ACC112 (cell line): Measurements from ENCODE around the gene RTKN.
A peak's percentile ranks its signal among the peaks of the same experiment; 100 is the strongest.
"Not testable (repeated sequence)": the region's sequence is repeated elsewhere in the genome, so short reads cannot be mapped to it uniquely, and the experiment has no call there.

ENCODE experiments used
- H2AFZ ChIP-seq: fragments of 200-600 bp; sonication (generic); one replicate; pipeline ENCODE4 v1.6.0; 2017; ENCODE audit warnings: antibody characterized with exemption, low read length; ENCODE audit not compliant: unreplicated experiment
- H3K27ac ChIP-seq: fragments of 200-600 bp; sonication (generic); 2 replicates; pipeline ENCODE4 v1.5.1; 2014; ENCODE audit warnings: low read depth, mild to moderate bottlenecking, antibody characterized with exemption, low read length, moderate library complexity
- H3K27me3 ChIP-seq: fragments of 200-600 bp; sonication (generic); 2 replicates; pipeline ENCODE4 v1.6.1; 2014; ENCODE audit warnings: mild to moderate bottlenecking, antibody characterized with exemption, low read length, moderate library complexity, mixed read lengths; ENCODE audit not compliant: insufficient read depth
- H3K36me3 ChIP-seq: fragments of 200-600 bp; sonication (generic); 2 replicates; pipeline ENCODE4 v1.6.1; 2016; ENCODE audit warnings: mild to moderate bottlenecking, antibody characterized with exemption, low read length, moderate library complexity, mixed read lengths; ENCODE audit not compliant: insufficient read depth
- H3K4me1 ChIP-seq: fragments of 200-600 bp; sonication (generic); one replicate; pipeline ENCODE4 v1.6.1; 2016; ENCODE audit warnings: low read length, mixed read lengths; ENCODE audit not compliant: insufficient read depth, unreplicated experiment, control insufficient read depth
- H3K4me3 ChIP-seq: fragments of 200-600 bp; sonication (generic); 2 replicates; pipeline ENCODE4 v1.5.1; 2014; ENCODE audit warnings: mild to moderate bottlenecking, low read depth, low read length
- H3K79me2 ChIP-seq: fragments of 200-600 bp; sonication (generic); one replicate; pipeline ENCODE4 v1.6.0; 2016; ENCODE audit warnings: low read length; ENCODE audit not compliant: control insufficient read depth, unreplicated experiment, insufficient read depth

RTKN gene

DNA sequence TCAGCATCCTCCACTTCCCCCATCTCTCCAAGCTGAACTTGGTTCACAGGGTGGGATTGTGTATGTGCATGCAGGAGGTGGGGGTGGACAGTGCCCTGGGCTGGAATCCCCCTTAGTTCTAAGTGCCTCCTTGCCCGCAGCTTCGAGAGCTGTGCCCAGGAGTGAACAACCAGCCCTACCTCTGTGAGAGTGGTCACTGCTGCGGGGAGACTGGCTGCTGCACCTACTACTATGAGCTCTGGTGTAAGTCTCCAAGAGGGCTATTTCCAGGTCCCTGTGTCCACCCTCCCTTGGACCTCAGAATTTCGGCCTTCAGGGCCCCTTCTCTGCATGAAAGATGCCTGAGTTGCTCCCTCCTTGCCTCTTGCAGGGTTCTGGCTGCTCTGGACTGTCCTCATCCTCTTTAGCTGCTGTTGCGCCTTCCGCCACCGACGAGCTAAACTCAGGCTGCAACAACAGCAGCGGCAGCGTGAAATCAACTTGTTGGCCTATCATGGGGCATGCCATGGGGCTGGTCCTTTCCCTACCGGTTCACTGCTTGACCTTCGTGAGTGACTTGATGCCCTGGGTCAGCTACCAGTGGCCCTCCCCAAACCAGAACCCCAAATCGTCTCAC lies 17.9 kb upstream of the RTKN start:
- H2AFZ ChIP-seq, H3K27ac ChIP-seq, H3K36me3 ChIP-seq, H3K27me3 ChIP-seq: not testable (repeated sequence)
- Histone ChIP-seq H3K4me3 (peak overlapping the region; percentile 91), H3K4me1 (peaks cover 17% of the 10 kb centered on the region), H3K79me2 (peaks cover 24% of the 10 kb centered on the region)

- Histone ChIP-seq H3K36me3 (no peaks in the 10 kb centered on the region), H3K27me3 (no peaks in the 10 kb centered on the region), H2AFZ (no peak overlapping the region), H3K27ac (peak overlapping the region; percentile 17; the same call in 1 of the 2 replicates), H3K4me1 (peaks cover 20% of the 10 kb centered on the region), H3K4me3 (peak overlapping the region; percentile 91), H3K79me2 (peaks cover 17% of the 10 kb centered on the region)
Observed at GRCh38 chr2:74458938-74459363, 17.2 kb upstream of the RTKN start.

DNA sequence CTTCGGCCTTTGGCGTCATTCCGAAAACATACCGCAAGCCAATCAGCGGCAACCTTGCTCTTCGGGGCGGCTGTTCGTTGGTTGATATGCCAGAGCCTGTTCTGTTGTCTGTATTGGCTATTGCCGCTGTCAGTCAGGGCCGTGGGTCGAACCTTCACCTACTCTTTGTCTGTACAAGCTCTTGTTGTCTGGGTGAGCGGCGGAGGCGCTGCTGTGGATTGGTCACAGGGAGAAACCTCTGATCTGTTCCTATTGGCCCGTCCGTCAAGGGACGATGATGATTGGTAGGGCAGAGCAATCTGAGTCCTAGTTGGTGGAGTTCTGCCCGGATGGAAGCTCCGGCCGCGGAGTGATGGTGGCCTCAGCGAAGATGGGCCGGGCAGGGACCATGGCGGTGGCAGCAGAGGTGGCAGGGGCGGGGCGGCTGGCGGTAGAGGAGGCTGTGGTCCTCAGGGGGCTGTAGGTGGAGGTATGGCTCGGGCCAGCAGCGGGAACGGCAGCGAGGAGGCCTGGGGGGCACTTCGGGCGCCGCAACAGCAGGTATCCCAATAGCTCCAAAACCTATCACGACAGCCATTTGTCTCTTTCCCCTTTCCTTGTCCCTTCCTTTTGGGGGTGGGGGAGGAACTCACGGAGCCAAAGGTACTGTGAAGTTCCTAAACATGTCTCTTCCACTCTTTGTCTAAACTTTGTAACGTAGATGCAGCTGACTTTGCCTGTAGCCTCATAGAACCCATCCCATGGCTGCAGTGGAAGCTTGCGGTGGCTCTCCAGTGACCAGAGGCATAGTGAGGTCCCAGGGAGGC lies 16.6 kb upstream of the RTKN start, which contains the start of gene WBP1:
Gene WBP1, plus strand, starts transcription at position 307 of the 806 bp plus-strand sequence. Its CDS starts 165 bp downstream, at position 472.
- Histone ChIP-seq H3K27me3 (no peaks in the 10 kb centered on the region), H3K4me3 (peak within 1 kb of the TSS; percentile 91), H3K36me3 (no peaks in the 10 kb centered on the region), H2AFZ (peak within 1 kb of the TSS; percentile 84), H3K4me1 (peaks cover 20% of the 10 kb centered on the region), H3K27ac (peak within 1 kb of the TSS; percentile 83), H3K79me2 (peaks cover 17% of the 10 kb centered on the region)

DNA sequence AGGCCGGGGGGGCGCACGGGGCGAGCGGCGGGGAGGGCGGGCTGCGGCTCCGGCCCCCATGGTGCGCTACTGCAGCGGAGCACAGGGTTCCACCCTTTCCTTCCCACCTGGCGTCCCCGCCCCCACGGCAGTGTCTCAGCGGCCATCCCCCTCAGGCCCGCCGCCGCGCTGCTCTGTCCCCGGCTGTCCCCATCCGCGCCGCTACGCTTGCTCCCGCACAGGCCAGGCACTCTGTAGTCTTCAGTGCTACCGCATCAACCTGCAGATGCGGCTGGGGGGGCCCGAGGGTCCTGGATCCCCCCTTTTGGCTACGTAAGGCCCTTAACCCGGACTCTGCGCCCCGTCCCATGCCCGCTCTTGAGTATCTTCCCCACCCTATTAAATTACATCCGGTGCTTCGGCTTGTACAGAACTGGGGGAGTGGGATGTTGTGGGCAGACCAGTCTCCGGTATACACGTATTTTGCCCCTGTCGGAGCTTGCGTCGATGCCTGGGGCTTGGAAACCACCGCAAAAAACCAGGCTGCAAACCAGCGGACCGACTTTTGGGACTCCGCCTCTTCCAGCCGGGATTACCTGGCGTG lies 15.9 kb upstream of the RTKN start:
- Histone ChIP-seq H3K4me1 (peaks cover 20% of the 10 kb centered on the region), H3K36me3 (no peaks in the 10 kb centered on the region), H3K27me3 (no peaks in the 10 kb centered on the region), H3K27ac (peak overlapping the region; percentile 83), H2AFZ (peak overlapping the region; percentile 84), H3K4me3 (peak overlapping the region; percentile 91), H3K79me2 (peaks cover 17% of the 10 kb centered on the region)

- H3K27ac ChIP-seq: no peak overlapping the region
- H3K27me3 ChIP-seq: no peaks in the 10 kb centered on the region
- H3K4me1 ChIP-seq: peaks cover 20% of the 10 kb centered on the region
- peaks cover 15% of the 10 kb centered on the region for H3K79me2 ChIP-seq
- peak overlapping the region; percentile 91 for H3K4me3 ChIP-seq
- H2AFZ ChIP-seq: peak overlapping the region; percentile 80
- no peaks in the 10 kb centered on the region for H3K36me3 ChIP-seq
Observed at GRCh38 chr2:74457129-74457548, 15.4 kb upstream of the RTKN start.

- peaks cover 20% of the 10 kb centered on the region for H3K4me1 ChIP-seq
Observed at GRCh38 chr2:74454654-74455511, 13.1 kb upstream of the RTKN start, which contains the start of gene INO80B. INO80B (plus strand) TSS chr2:74455087; CDS start chr2:74455117, 30 bp downstream.

GRCh38 chr2:74450570-74451190 lies 8.9 kb upstream of the RTKN start:
- Histone ChIP-seq H3K79me2 (peaks cover under 1% of the 10 kb centered on the region), H3K27ac (no peak overlapping the region), H2AFZ (no peak overlapping the region), H3K4me3 (no peak overlapping the region), H3K27me3 (no peaks in the 10 kb centered on the region), H3K36me3 (no peaks in the 10 kb centered on the region), H3K4me1 (peaks cover 7% of the 10 kb centered on the region)

More at GRCh38 chr2:74454654-74455511, 13.1 kb upstream of the RTKN start, which contains the start of gene INO80B:
- H2AFZ ChIP-seq: peak within 1 kb of the TSS; percentile 70
- no peak within 1 kb of the TSS for H3K27ac ChIP-seq
- H3K27me3 ChIP-seq: no peaks in the 10 kb centered on the region
- H3K79me2 ChIP-seq: peaks cover 13% of the 10 kb centered on the region
- H3K4me3 ChIP-seq: peak within 1 kb of the TSS; percentile 91
- no peaks in the 10 kb centered on the region for H3K36me3 ChIP-seq

DNA sequence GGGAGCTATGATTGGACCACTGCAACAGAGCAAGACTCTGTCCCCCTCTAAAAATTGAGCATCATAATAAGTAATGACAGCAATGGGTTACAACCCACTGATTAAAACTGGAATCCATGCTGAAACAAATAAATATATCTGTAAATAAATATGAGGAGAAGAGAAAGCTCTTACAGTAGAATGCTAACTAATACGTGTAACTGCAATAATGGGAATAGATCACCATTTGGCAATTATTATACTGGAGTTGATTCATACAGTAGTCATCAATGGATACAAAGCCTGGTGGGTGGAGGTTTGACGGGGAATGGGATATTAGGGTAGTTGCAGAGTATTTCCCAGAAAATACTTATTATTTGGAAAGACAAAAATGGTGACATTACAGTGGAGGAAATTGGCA lies 7.0 kb upstream of the RTKN start:
- H3K27ac ChIP-seq: no peak overlapping the region
- H2AFZ ChIP-seq: no peak overlapping the region
- peaks cover 12% of the 10 kb centered on the region for H3K4me1 ChIP-seq

GRCh38 chr2:74447230-74447999 lies 5.7 kb upstream of the RTKN start:
- no peaks in the 10 kb centered on the region for H3K36me3 ChIP-seq
- no peak overlapping the region for H3K27ac ChIP-seq
- H3K27me3 ChIP-seq: peaks cover under 1% of the 10 kb centered on the region; the same call in 1 of the 2 replicates
- H3K79me2 ChIP-seq: no peaks in the 10 kb centered on the region
- H3K4me3 ChIP-seq: no peak overlapping the region
- no peak overlapping the region for H2AFZ ChIP-seq
- H3K4me1 ChIP-seq: peaks cover 13% of the 10 kb centered on the region

More for the DNA sequence above, 7.0 kb upstream of the RTKN start:
- Histone ChIP-seq H3K27me3 (no peaks in the 10 kb centered on the region), H3K4me3 (no peak overlapping the region), H3K36me3 (no peaks in the 10 kb centered on the region), H3K79me2 (no peaks in the 10 kb centered on the region)
